K562 (cell line): ENCODE results near the gene CDT1. TPM values are rescaled to one million over a fixed set of nuclear protein-coding genes. Genes with fewer than 3 reads are reported as not detected.

Experiments
- ATAC-seq: fragments of 200-7000 bp; cut with Tn5 transposase; 3 replicates; pipeline ENCODE4 v1.9.1; 2020; ENCODE audit warnings: moderate library complexity
- BruUV-seq: library from RNA; stranded (reverse); fragments of 400-500 nt; replicated peaks from 2 replicates; lab custom pipeline; 2021; lab: Mats Ljungman, UMichigan
- CTCF ChIA-PET: fragments of 300-600 bp; formaldehyde crosslinking; extraction: SDS; loops from one replicate; lab custom pipeline; 2021; ENCODE audit warnings: low intra/inter-chr PET ratio; lab: Yijun Ruan, JAX
- POLR2A ChIA-PET: fragments of 300-600, 350-650 bp; sonication (Branson Sonifier 250); formaldehyde crosslinking; extraction: SDS; loops from one replicate; lab custom pipeline; 2021; ENCODE audit warnings: antibody characterized with exemption, inconsistent platforms; lab: Yijun Ruan, JAX
- DNase-seq, 4 experiments: peaks; one replicate each; pipeline versions ENCODE4 v3.0.0 to v3.0.0-alpha.2; 2011 to 2018; ENCODE audit warnings: low spot score in 3 of 4, mixed read lengths in 3 of 4; ENCODE audit errors: extremely low read depth in 1 of 4
- FAIRE-seq: peaks from 2 replicates; lab custom pipeline; 2011; peaks lifted over from hg19 to GRCh38; lab: Jason Lieb, UNC
- H2AFZ ChIP-seq: 2 replicates; pipeline ENCODE4 v1.6.0; 2011; ENCODE audit warnings: low read depth, low read length, control low read depth, inconsistent platforms
- H3K27ac ChIP-seq: fragments of 200-600 bp; 3 replicates; pipeline ENCODE4 v1.8.0; 2011; ENCODE audit warnings: low read depth, mild to moderate bottlenecking, control low read depth, inconsistent platforms, low read length, moderate library complexity, mixed read lengths; ENCODE audit errors: extremely low read depth
- H3K27me3 ChIP-seq, 2 experiments: fragments of 300-600 bp in 1 of 2; 2 replicates in 1 of 2; 3 replicates in 1 of 2; pipeline versions ENCODE4 v1.6.0 to v1.8.0; 2011; ENCODE audit warnings: inconsistent platforms in 2 of 2, low read length in 2 of 2, mild to moderate bottlenecking in 1 of 2, mixed read lengths in 1 of 2, moderate library complexity in 1 of 2; ENCODE audit not compliant: control insufficient read depth in 2 of 2, insufficient read depth in 2 of 2
- H3K36me3 ChIP-seq: fragments of 300-600 bp; 3 replicates; pipeline ENCODE4 v1.8.0; 2011; ENCODE audit warnings: mild to moderate bottlenecking, low read length, inconsistent platforms; ENCODE audit not compliant: control insufficient read depth, insufficient read depth
- H3K4me1 ChIP-seq, 2 experiments: fragments of 200-600 bp in 1 of 2; replicated peaks in 1 of 2; 2 replicates in 1 of 2; 3 replicates in 1 of 2; pipeline versions ENCODE4 v1.5.1 to v1.8.0; 2011; ENCODE audit warnings: inconsistent platforms in 2 of 2, low read length in 2 of 2, mild to moderate bottlenecking in 1 of 2, mixed read lengths in 1 of 2, moderate library complexity in 1 of 2; ENCODE audit not compliant: control insufficient read depth in 2 of 2, insufficient read depth in 2 of 2
- H3K4me2 ChIP-seq: 2 replicates; pipeline ENCODE4 v1.6.1; 2011; ENCODE audit warnings: low read length, control low read depth, inconsistent platforms, mixed read lengths; ENCODE audit not compliant: insufficient read depth
- H3K4me3 ChIP-seq: fragments of 200-600 bp; sonication (generic), shearing (Covaris generic); 2 replicates; pipeline ENCODE4 v1.5.1; 2016; ENCODE audit warnings: control low read depth, inconsistent platforms
- H3K79me2 ChIP-seq: fragments of 200-600 bp; 3 replicates; pipeline ENCODE4 v1.8.0; 2011; ENCODE audit warnings: low read length, inconsistent platforms; ENCODE audit not compliant: control insufficient read depth, insufficient read depth
- H3K9ac ChIP-seq, 2 experiments: 2 replicates each; pipeline versions ENCODE4 v1.6.0 to v1.6.1; 2011; ENCODE audit warnings: low read depth in 2 of 2, low read length in 2 of 2, control low read depth in 1 of 2, inconsistent platforms in 1 of 2, mild to moderate bottlenecking in 1 of 2, mixed read lengths in 1 of 2; ENCODE audit not compliant: insufficient read depth in 1 of 2
- H3K9me1 ChIP-seq: one replicate; pipeline ENCODE4 v1.6.0; 2011; ENCODE audit warnings: inconsistent platforms, mild to moderate bottlenecking, low read length, moderate library complexity; ENCODE audit not compliant: control insufficient read depth, insufficient read depth
- H3K9me3 ChIP-seq: replicated peaks from 2 replicates; pipeline ENCODE4 v1.5.1; 2011; ENCODE audit warnings: low read depth, low read length, inconsistent platforms; ENCODE audit not compliant: control insufficient read depth, insufficient read depth
- H4K20me1 ChIP-seq: replicated peaks from 2 replicates; pipeline ENCODE4 v1.6.1; 2011; ENCODE audit warnings: low read length, inconsistent platforms, mixed read lengths; ENCODE audit not compliant: control insufficient read depth, insufficient read depth
- AFF4 ChIP-seq: sonication (generic); formaldehyde crosslinking; IDR thresholded peaks from 2 replicates; pipeline ENCODE4 v1.8.0; 2023; ENCODE audit warnings: mild to moderate bottlenecking, missing genetic modification reagents
- ESRRA ChIP-seq: fragments of 450-650 bp; IDR thresholded peaks from 2 replicates; pipeline ENCODE4 v1.6.1; 2014; ENCODE audit warnings: low read depth, mild to moderate bottlenecking, moderate library complexity, borderline replicate concordance
- KAT7 ChIP-seq: sonication (generic); formaldehyde crosslinking; IDR thresholded peaks from 2 replicates; pipeline ENCODE4 v1.8.0; 2022; ENCODE audit warnings: missing genetic modification reagents, mild to moderate bottlenecking, borderline replicate concordance
- LCOR ChIP-seq: sonication (generic); formaldehyde crosslinking; IDR thresholded peaks from 2 replicates; pipeline ENCODE4 v1.8.0; 2022; ENCODE audit warnings: mild to moderate bottlenecking, missing genetic modification reagents
- MAX ChIP-seq: sonication (generic); formaldehyde crosslinking; IDR thresholded peaks from 2 replicates; pipeline ENCODE4 v1.9.0; 2022; ENCODE audit warnings: mild to moderate bottlenecking, missing genetic modification reagents
- MTA3 ChIP-seq: fragments of 450-650 bp; formaldehyde crosslinking; IDR thresholded peaks from 2 replicates; pipeline ENCODE4 v1.6.1; 2017; ENCODE audit warnings: mild to moderate bottlenecking, borderline replicate concordance
- NFIC ChIP-seq: fragments of 450-650 bp; IDR thresholded peaks from 2 replicates; pipeline ENCODE4 v1.6.1; 2017; ENCODE audit warnings: mild to moderate bottlenecking, inconsistent platforms
- POLR2G ChIP-seq: fragments of 200-400 bp; formaldehyde crosslinking; IDR thresholded peaks from 2 replicates; pipeline ENCODE4 v1.6.1; 2017; ENCODE audit warnings: low read depth, mild to moderate bottlenecking, antibody characterized with exemption, low read length, moderate library complexity
- SIN3A ChIP-seq, 2 experiments: fragments of 150-350 bp in 1 of 2; IDR thresholded peaks; 2 replicates each; pipeline ENCODE4 v1.6.1; 2011 to 2016; ENCODE audit warnings: borderline replicate concordance in 2 of 2, low read depth in 2 of 2, low read length in 2 of 2, mild to moderate bottlenecking in 2 of 2, moderate library complexity in 2 of 2; ENCODE audit not compliant: control insufficient read depth in 1 of 2
- ZNF444 ChIP-seq: fragments of 250-450 bp; sonication (Bioruptor Pico); IDR thresholded peaks from 2 replicates; pipeline ENCODE4 v1.4.0; 2020; ENCODE audit warnings: mild to moderate bottlenecking, moderate library complexity
- WGBS: fragments of 100-300 bp; shearing (Covaris generic); methylation state at CpG from one replicate; pipeline ENCODE4 v1.1.6; 2016; ENCODE audit warnings: low coverage, mixed read lengths; ENCODE audit not compliant: insufficient coverage; ENCODE audit errors: missing lambda C conversion rate; 5-methylcytosine and 5-hydroxymethylcytosine counted together
- in situ Hi-C: fragments of 300-500 bp; cut with MboI; formaldehyde crosslinking; loops from 4 replicates; pipeline ENCODE4 v1.15.0; 2018; ENCODE audit warnings: inconsistent platforms, mixed read lengths
- intact Hi-C: fragments of 100-400 bp; cut with micrococcal nuclease; formaldehyde crosslinking; loops from 2 replicates; pipeline ENCODE4 v1.14.2; 2022
- polyA plus RNA-seq, 8 experiments: library from polyadenylated mRNA; depleted of rRNA in 4 of 8; stranded (reverse) in 5 of 8; unstranded in 3 of 8; fragments of >200 nt; fragmentation: Nextera tagmentation in 2 of 8; fragmentation: Illumina TruSeq in 1 of 8; extraction: Ambion mirVana in 2 of 8; extraction: Trizol in 1 of 8; gene quantifications; 2 replicates each; pipeline versions ENCODE4 v1.2.1 to v1.2.3, GENCODE V29; 2011 to 2014; ENCODE audit warnings: inconsistent platforms in 1 of 8, missing spikeins in 1 of 8
- total RNA-seq, 7 experiments: library from RNA; depleted of rRNA in 6 of 7; stranded (reverse); fragments of >200 nt in 6 of 7; fragmentation: Illumina TruSeq in 2 of 7; extraction: Trizol in 2 of 7; gene quantifications; 2 replicates each; pipeline versions ENCODE4 v1.2.1 to v1.2.3, GENCODE V29; 2011 to 2021; ENCODE audit warnings: low replicate concordance in 1 of 7
- TF ChIP-seq, protein P1 (sequence below), 2 experiments: fragments of 450-650 bp in 1 of 2; sonication (generic) in 1 of 2; formaldehyde crosslinking in 1 of 2; IDR thresholded peaks in 1 of 2; conservative IDR thresholded peaks in 1 of 2; 2 replicates each; pipeline versions ENCODE4 v1.6.1 to v1.8.1; 2016 to 2023; ENCODE audit warnings: mild to moderate bottlenecking in 2 of 2, moderate library complexity in 2 of 2, inconsistent platforms in 1 of 2, missing genetic modification reagents in 1 of 2

The CDT1 gene
- total and polyA plus RNA-seq, 9 of the 15 experiments (the other 6 are each of a cell fraction or from before 2014, with no cell fraction given), result 0.92 to 178 (median 14.2) TPM

GRCh38 chr16:88804552-88805339 is 1.2 kb downstream of the CDT1 start:
- H3K27ac ChIP-seq, result peak overlapping the region; percentile 86
- ATAC-seq (peak; percentile 24), DNase-seq (peak; percentile 53 to 66 (median 58)), FAIRE-seq (no peak)
- WGBS, result 23% methylated on average over 28 of the region's 39 CpGs
- H3K36me3 ChIP-seq, result peaks cover 58% of the 10 kb centered on the region; the same call in 2 of the 3 replicates
- intact Hi-C loops, result loop anchor here (10.0 kb wide), 1 partner anchor 760 kb away; the partner anchor contains the start of gene RPL13
- H4K20me1 ChIP-seq, result peaks cover 20% of the 10 kb centered on the region; the same call in 1 of the 2 replicates
- ChIA-PET POLR2A (interaction anchor here (0.6 to 2.9 kb wide), 6 partner anchors 11 to 395 kb away, joined by 3 to 8 read pairs (median 4); no protein-coding TSS in a partner anchor), CTCF (no interaction called here)
- H3K79me2 ChIP-seq, result peaks cover 84% of the 10 kb centered on the region
- H3K4me1 ChIP-seq, result peaks cover 25 to 86% of the 10 kb centered on the region in 2 experiments
- in situ Hi-C loops, result no loop called here
- no peak overlapping the region for H2AFZ ChIP-seq
- H3K27me3 ChIP-seq, result no peaks in the 10 kb centered on the region; a peak in 1 of 5 replicates
- BruUV-seq, result no TSS peak
- peak overlapping the region; percentile 76 for H3K4me2 ChIP-seq
- H3K4me3 ChIP-seq, result peak overlapping the region; percentile 89
- H3K9me1 ChIP-seq, result no peaks in the 10 kb centered on the region
- no peaks in the 10 kb centered on the region for H3K9me3 ChIP-seq
- H3K9ac ChIP-seq, result peak overlapping the region; percentile 95 to 98
- TF ChIP-seq AFF4 (CRISPR knock-in tag) (peak; percentile 89; the same call in 1 of the 2 replicates), SIN3A (IDR thresholded peaks at IDR 0.05; ENCODE audit: borderline replicate concordance in 2 of 2, control insufficient read depth in 1 of 2, low read depth in 2 of 2, low read length in 2 of 2) (peak in 1 of 2 experiments; percentile 61; a peak in 1 of 4 replicates), POLR2G (peak; percentile 80), MTA3 (0 out of 2 replicates have a peak, but pooled peaks have one; percentile 18), ZNF444 (CRISPR knock-in tag) (no peak), ESRRA (0 out of 2 replicates have a peak, but pooled peaks have one; percentile 26), KAT7 (CRISPR knock-in tag) (peak; percentile 96), NFIC (peak; percentile 17; the same call in 1 of the 2 replicates), LCOR (CRISPR knock-in tag) (peak; percentile 52; the same call in 1 of the 2 replicates), MAX (CRISPR knock-in tag) (peak; percentile 34; the same call in 1 of the 2 replicates)
- TF ChIP-seq, protein P1, sequence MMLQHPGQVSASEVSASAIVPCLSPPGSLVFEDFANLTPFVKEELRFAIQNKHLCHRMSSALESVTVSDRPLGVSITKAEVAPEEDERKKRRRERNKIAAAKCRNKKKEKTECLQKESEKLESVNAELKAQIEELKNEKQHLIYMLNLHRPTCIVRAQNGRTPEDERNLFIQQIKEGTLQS (IDR thresholded peaks at IDR 0.05), result peak; percentile 54
- TF ChIP-seq, protein P1 (CRISPR knock-in tag; conservative IDR thresholded peaks at IDR 0.05), result no peak
